HFFc6 (cell line): Measurements from ENCODE around the gene BCAS2. TPM values are rescaled to one million over a fixed set of nuclear protein-coding genes. Genes with fewer than 3 reads are reported as not detected.

ENCODE experiments used
- DNase-seq: peaks from one replicate; pipeline ENCODE4 v3.0.0-alpha.2; 2018
- H3K27ac Mint-ChIP-seq: 2 replicates; pipeline ENCODE4 v1.8.0; 2020; ENCODE audit warnings: mild to moderate bottlenecking, mixed read lengths
- H3K27me3 Mint-ChIP-seq: 2 replicates; pipeline ENCODE4 v1.8.0; 2021; ENCODE audit warnings: mild to moderate bottlenecking, moderate library complexity, mixed read lengths; ENCODE audit not compliant: insufficient read depth
- H3K36me3 Mint-ChIP-seq: 2 replicates; pipeline ENCODE4 v1.8.0; 2021; ENCODE audit warnings: low read depth, mixed read lengths
- H3K4me1 Mint-ChIP-seq: 2 replicates; pipeline ENCODE4 v1.8.0; 2020; ENCODE audit warnings: low read depth, mixed read lengths
- H3K4me3 Mint-ChIP-seq: 2 replicates; pipeline ENCODE4 v1.8.0; 2020; ENCODE audit warnings: mild to moderate bottlenecking, moderate library complexity, mixed read lengths
- H3K9me3 Mint-ChIP-seq: 2 replicates; pipeline ENCODE4 v1.8.0; 2020; ENCODE audit warnings: mild to moderate bottlenecking, mixed read lengths
- total RNA-seq, 6 experiments: library from RNA; stranded (reverse); fragmentation: NEBNext Ultra II Directional; extraction: Animal tissue kit (Norgen Biotek cat#: 25700); gene quantifications; 2 replicates in 1 of 6; 3 replicates in 5 of 6; pipeline ENCODE4 v1.2.3, GENCODE V29; 2021
- TF ChIP-seq, protein P1 (sequence below): fragments of 200-600 bp; sonication (generic); IDR thresholded peaks from 2 replicates; pipeline ENCODE4 v1.5.0; 2021; ENCODE audit warnings: antibody characterized with exemption, mild to moderate bottlenecking

The BCAS2 gene
- total RNA-seq, 6 experiments from 2014 or later = 40.7 to 49.0 (median 45.1) TPM

DNA sequence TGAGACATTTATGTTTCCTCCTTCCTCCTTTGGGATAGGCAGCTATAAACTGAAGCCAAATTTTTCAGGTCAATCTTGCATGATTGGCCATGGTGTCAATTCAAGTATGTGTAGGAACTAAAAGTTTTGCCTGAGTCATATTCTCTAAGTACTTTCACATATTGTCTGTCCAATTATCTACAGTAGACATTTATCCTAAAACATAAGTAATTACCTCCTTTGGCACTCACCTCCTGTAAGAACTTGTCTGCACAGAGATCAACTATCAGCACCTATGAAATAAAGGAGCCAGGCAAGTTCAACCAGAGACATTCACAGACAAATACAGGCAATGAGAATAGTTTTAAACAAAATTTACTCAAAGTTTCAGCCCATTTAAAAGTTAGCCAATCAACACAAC, 14.2 kb upstream of the BCAS2 start:
- H3K4me3 Mint-ChIP-seq = no peak overlapping the region
- no peaks in the 10 kb centered on the region for H3K27me3 Mint-ChIP-seq
- H3K27ac Mint-ChIP-seq = no peak overlapping the region
- DNase-seq = no peak
- H3K9me3 Mint-ChIP-seq = no peaks in the 10 kb centered on the region
- H3K36me3 Mint-ChIP-seq = peaks cover 8% of the 10 kb centered on the region
- TF ChIP-seq, protein P1, sequence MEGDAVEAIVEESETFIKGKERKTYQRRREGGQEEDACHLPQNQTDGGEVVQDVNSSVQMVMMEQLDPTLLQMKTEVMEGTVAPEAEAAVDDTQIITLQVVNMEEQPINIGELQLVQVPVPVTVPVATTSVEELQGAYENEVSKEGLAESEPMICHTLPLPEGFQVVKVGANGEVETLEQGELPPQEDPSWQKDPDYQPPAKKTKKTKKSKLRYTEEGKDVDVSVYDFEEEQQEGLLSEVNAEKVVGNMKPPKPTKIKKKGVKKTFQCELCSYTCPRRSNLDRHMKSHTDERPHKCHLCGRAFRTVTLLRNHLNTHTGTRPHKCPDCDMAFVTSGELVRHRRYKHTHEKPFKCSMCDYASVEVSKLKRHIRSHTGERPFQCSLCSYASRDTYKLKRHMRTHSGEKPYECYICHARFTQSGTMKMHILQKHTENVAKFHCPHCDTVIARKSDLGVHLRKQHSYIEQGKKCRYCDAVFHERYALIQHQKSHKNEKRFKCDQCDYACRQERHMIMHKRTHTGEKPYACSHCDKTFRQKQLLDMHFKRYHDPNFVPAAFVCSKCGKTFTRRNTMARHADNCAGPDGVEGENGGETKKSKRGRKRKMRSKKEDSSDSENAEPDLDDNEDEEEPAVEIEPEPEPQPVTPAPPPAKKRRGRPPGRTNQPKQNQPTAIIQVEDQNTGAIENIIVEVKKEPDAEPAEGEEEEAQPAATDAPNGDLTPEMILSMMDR = no peak
- peaks cover 10% of the 10 kb centered on the region for H3K4me1 Mint-ChIP-seq

DNA sequence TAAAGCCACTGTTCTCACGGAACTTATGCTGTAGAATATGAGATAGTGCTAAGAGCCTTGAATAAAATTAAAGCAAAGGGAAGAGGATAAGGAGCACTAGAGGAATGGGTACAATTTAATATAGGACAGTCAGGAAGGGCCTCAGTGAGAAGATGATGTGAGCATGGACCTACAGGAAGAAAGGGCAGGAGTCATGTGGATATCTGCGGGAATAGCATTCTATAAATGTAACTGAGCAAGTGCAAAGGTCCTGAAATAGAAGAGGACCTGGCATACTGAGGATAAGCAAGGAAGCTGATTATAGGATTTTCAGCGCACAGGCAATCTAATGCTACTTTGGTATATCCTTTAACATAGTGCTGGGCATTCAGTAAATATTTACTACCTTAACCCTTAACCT, 12.6 kb upstream of the BCAS2 start:
- Mint-ChIP-seq H3K9me3 (no peaks in the 10 kb centered on the region), H3K27me3 (peaks cover 2% of the 10 kb centered on the region; the same call in 1 of the 2 replicates), H3K4me3 (no peak overlapping the region), H3K27ac (no peak overlapping the region), H3K36me3 (peaks cover 8% of the 10 kb centered on the region), H3K4me1 (peaks cover 10% of the 10 kb centered on the region)
- TF ChIP-seq, protein P1 = no peak
- DNase-seq = no peak

DNA sequence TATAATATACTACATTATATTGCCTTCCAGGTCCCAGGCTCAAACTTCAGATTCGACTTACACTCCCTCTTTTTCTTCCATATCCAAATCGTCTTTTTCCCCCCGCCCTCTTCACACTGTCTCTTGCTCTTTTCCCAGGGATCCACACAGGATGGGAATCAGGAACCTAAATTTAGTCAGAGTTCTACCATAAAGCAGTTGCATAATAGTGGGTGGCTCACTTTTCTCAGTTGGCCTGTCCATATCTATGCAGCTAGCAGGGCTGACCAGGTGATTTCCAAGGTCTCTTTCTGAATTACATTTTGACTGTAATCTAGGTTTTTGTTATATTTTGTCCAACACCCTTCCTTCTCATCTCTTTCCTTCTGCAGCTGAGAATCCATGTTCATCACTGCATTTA, 7.7 kb upstream of the BCAS2 start:
- Mint-ChIP-seq H3K27me3 (peaks cover 2% of the 10 kb centered on the region; the same call in 1 of the 2 replicates), H3K9me3 (no peaks in the 10 kb centered on the region), H3K36me3 (no peaks in the 10 kb centered on the region), H3K4me1 (peaks cover 11% of the 10 kb centered on the region), H3K27ac (no peak overlapping the region), H3K4me3 (no peak overlapping the region)
- TF ChIP-seq, protein P1 = no peak
- no peak for DNase-seq

DNA sequence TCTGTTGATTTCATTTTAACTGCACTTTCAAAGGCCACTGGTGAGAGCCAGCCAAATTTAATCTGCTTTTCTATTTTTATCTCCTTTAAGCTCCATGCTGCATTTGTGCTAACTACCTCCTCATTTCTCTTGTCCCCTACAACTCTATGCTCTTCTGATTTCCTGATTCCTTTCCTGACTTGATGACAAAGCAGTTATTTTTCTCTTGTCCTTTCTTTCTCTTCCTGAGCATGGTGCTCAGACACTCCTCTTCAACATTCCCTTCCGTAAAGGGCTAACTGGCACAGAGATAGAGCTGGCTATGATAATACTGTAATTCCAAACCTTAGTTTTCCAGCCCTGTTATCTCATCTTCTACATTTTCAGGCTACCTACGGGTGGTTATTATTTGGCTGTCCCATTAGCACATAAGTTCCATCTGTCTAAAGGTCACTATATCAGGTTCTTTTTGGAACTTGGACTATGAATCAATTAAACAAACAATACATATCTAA, 6.8 kb upstream of the BCAS2 start:
- no peak for DNase-seq
- Mint-ChIP-seq H3K36me3 (no peaks in the 10 kb centered on the region), H3K27me3 (peaks cover 2% of the 10 kb centered on the region; the same call in 1 of the 2 replicates), H3K4me1 (peaks cover 11% of the 10 kb centered on the region), H3K4me3 (no peak overlapping the region), H3K9me3 (no peaks in the 10 kb centered on the region), H3K27ac (no peak overlapping the region)
- TF ChIP-seq, protein P1 = no peak

DNA sequence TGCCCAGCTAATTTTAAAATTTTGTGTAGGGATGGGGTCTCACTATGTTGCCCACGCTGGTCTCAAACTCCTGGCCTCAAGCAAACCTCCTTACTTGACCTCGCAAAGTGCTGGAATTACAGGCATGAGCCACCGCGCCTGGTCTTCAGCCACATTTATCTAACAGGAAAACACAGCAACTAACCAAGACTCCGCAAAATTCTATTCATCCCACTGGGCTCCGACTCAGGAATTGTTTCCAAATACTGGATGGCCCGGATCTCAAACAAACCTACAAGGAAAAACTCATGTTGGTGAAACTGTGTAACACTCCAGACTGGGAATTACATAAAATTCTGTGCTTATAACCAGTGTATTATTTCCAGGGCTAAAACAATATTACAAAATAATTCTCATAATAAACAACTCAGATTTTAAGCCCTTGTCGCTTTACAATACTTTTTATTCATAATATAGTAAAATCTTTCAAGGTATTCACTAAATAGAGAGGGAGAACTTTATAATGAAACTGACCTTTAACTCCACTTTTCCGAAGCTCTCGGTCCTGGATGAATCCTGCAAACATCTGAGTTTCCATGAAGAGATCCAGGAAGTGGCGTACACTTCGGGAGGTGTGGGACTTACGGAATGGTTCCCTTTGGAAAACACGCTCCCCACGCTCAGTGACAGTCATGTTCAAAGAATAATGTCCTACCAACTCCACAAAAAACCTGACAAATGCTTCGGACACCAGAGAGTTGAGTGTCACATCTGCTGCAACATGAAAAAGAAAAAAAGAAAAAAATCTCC, 6.0 kb upstream of the BCAS2 start:
- H3K27me3 Mint-ChIP-seq = peaks cover 2% of the 10 kb centered on the region; the same call in 1 of the 2 replicates
- no peak overlapping the region; the same call in 1 of the 2 replicates for H3K27ac Mint-ChIP-seq
- TF ChIP-seq, protein P1 = no peak
- no peak for DNase-seq
- no peaks in the 10 kb centered on the region for H3K36me3 Mint-ChIP-seq
- no peak overlapping the region for H3K4me3 Mint-ChIP-seq
- H3K9me3 Mint-ChIP-seq = no peaks in the 10 kb centered on the region
- H3K4me1 Mint-ChIP-seq = peaks cover 17% of the 10 kb centered on the region
